Activated naive CD8-positive, alpha-beta T cell treated with anti-CD3 and anti-CD28 coated beads, Interleukin-2, amount 50 U/mL, for 24 hours (primary cell): ENCODE measurements around the gene BTBD9.

Experiments used
- ATAC-seq: fragments of 150-1000 bp; cut with Tn5 transposase; one replicate; pipeline ENCODE4 v1.10.0; 2021
- DNase-seq: peaks from one replicate; pipeline ENCODE4 v3.0.0; 2021
- H3K27ac Mint-ChIP-seq: one replicate; pipeline ENCODE4 v1.8.0; 2021; ENCODE audit warnings: mild to moderate bottlenecking, mixed read lengths
- H3K27me3 Mint-ChIP-seq: one replicate; pipeline ENCODE4 v1.8.0; 2021; ENCODE audit warnings: mixed read lengths
- H3K36me3 Mint-ChIP-seq: one replicate; pipeline ENCODE4 v1.8.0; 2021; ENCODE audit warnings: low read depth, mixed read lengths
- H3K4me1 Mint-ChIP-seq: one replicate; pipeline ENCODE4 v1.8.0; 2021; ENCODE audit warnings: mixed read lengths
- H3K4me3 Mint-ChIP-seq: one replicate; pipeline ENCODE4 v1.8.0; 2021; ENCODE audit warnings: mild to moderate bottlenecking, moderate library complexity, mixed read lengths
- H3K9me3 Mint-ChIP-seq: one replicate; pipeline ENCODE4 v1.8.0; 2021; ENCODE audit warnings: mixed read lengths

BTBD9 gene

DNA sequence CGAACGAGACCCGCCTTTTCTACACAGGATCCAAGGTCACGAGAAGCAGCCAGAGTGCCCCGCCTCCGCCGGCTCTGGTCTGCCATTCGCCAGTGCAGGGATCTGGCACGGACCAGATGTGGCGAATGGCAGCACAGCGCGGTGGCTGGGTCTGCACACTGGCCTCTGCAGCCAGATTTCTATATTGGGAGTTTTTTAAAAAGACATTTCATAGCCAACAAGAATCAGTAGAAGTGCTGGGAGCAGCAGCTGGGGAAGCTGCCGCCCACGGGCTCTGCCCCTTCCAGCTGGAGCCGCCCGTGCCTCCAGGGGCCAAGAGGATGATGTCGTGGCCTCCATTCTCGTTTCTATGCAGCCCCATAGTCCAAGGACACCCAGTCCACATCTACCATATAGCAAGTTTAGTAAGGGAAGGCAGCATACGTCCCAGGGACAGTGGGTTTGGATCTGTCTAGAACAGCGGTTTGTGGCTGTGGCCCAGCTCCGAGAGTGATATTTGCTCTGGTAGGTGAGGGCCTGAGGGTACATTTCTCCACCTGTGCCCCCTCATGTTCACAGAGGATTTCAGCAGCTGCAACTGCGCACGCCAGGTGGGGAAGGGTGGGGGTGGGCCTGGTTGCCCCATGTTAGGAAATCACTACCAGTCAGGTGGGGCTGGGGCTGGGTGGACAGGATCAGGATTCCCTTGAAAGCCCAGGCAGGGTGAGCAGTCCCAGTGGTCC, 486.5 kb downstream of the BTBD9 start:
- Mint-ChIP-seq H3K27ac (no peak overlapping the region), H3K27me3 (no peaks in the 10 kb centered on the region), H3K36me3 (peaks cover 16% of the 10 kb centered on the region), H3K9me3 (no peaks in the 10 kb centered on the region), H3K4me3 (no peak overlapping the region), H3K4me1 (no peaks in the 10 kb centered on the region)
- DNase-seq (no peak), ATAC-seq (no peak)

- Mint-ChIP-seq H3K9me3 (no peaks in the 10 kb centered on the region), H3K36me3 (peaks cover 14% of the 10 kb centered on the region), H3K4me1 (no peaks in the 10 kb centered on the region), H3K27me3 (no peaks in the 10 kb centered on the region), H3K4me3 (no peak overlapping the region), H3K27ac (no peak overlapping the region)
- no peak for DNase-seq
- no peak for ATAC-seq
Observed at GRCh38 chr6:38152620-38153019, 487.1 kb downstream of the BTBD9 start.

- Mint-ChIP-seq H3K36me3 (peaks cover 14% of the 10 kb centered on the region), H3K4me1 (no peaks in the 10 kb centered on the region)
Observed at GRCh38 chr6:38151580-38152500, 487.9 kb downstream of the BTBD9 start.

DNA sequence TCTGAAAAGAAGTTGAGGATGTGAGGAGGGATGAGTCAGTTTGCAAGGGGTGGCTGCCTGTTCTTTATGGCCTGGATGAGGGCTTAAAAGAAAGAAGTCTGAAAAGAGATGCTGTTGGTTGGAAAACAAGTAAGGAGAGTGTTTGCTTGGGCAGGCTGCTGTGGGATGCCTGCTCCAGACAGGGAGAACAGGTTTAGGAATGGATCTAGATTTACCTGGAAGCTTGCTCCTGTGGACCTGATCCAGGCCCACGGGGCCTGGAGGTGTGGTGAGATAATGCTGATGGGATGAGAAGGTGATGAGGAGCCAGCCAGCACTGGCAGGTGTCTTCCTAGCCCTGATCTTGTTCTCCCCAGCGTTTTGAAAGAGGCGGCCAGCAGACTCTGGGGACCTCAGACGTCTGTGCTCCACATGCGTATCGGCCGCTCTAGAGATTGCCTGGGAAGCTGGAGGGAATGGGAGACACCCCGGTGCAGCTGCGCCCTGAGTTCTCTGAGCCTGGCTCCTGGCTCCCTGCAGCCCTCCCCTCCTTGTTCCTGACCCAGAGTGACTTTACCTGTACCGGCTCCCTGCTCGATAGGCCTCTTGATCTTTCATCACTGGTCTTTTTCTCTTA, 488.9 kb downstream of the BTBD9 start:
- H3K36me3 Mint-ChIP-seq = peaks cover 12% of the 10 kb centered on the region
- no peak overlapping the region for H3K4me3 Mint-ChIP-seq

More at GRCh38 chr6:38151580-38152500, 487.9 kb downstream of the BTBD9 start:
- ATAC-seq (no peak), DNase-seq (no peak)
- Mint-ChIP-seq H3K9me3 (no peaks in the 10 kb centered on the region), H3K27me3 (no peaks in the 10 kb centered on the region), H3K27ac (no peak overlapping the region), H3K4me3 (no peak overlapping the region)

GRCh38 chr6:38150021-38150420, 489.7 kb downstream of the BTBD9 start:
- H3K36me3 Mint-ChIP-seq = peaks cover 11% of the 10 kb centered on the region
- no peaks in the 10 kb centered on the region for H3K9me3 Mint-ChIP-seq
- H3K4me1 Mint-ChIP-seq = peaks cover 2% of the 10 kb centered on the region
- H3K27me3 Mint-ChIP-seq = no peaks in the 10 kb centered on the region
- ATAC-seq (no peak), DNase-seq (no peak)
- no peak overlapping the region for H3K4me3 Mint-ChIP-seq
- no peak overlapping the region for H3K27ac Mint-ChIP-seq

More for the DNA sequence above, 488.9 kb downstream of the BTBD9 start:
- ATAC-seq (no peak), DNase-seq (no peak)
- Mint-ChIP-seq H3K9me3 (no peaks in the 10 kb centered on the region), H3K27me3 (no peaks in the 10 kb centered on the region), H3K4me1 (peaks cover 2% of the 10 kb centered on the region), H3K27ac (no peak overlapping the region)

GRCh38 chr6:38149531-38149930, 490.2 kb downstream of the BTBD9 start:
- DNase-seq = no peak
- Mint-ChIP-seq H3K4me1 (peaks cover 2% of the 10 kb centered on the region), H3K36me3 (peaks cover 9% of the 10 kb centered on the region), H3K27me3 (no peaks in the 10 kb centered on the region), H3K27ac (peak overlapping the region; percentile 19), H3K4me3 (no peak overlapping the region), H3K9me3 (no peaks in the 10 kb centered on the region)
- ATAC-seq = no peak

DNA sequence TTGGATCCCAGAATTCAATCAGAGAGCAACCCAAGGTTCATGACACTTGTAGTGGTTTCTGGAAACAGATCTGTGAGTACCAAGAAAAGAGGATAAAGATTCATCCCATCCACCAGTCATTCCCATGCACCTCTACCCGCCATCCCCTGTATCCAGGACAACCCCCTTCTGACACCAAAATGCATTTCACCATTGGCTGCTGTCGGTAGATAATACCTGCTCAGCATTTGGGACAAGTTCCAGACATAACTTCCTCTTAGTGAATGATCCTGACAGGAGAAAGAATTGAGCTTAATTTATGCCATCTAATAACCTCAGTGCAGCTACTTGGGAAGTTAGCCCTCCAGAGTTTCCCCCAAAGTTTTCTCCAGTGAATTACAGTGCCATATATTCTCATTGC, 491.1 kb downstream of the BTBD9 start:
- H3K36me3 Mint-ChIP-seq = peaks cover 9% of the 10 kb centered on the region
- H3K9me3 Mint-ChIP-seq = no peaks in the 10 kb centered on the region
- no peak overlapping the region for H3K4me3 Mint-ChIP-seq
- DNase-seq = no peak
- no peak for ATAC-seq
- H3K27ac Mint-ChIP-seq = no peak overlapping the region
- H3K4me1 Mint-ChIP-seq = peaks cover 2% of the 10 kb centered on the region
- no peaks in the 10 kb centered on the region for H3K27me3 Mint-ChIP-seq

DNA sequence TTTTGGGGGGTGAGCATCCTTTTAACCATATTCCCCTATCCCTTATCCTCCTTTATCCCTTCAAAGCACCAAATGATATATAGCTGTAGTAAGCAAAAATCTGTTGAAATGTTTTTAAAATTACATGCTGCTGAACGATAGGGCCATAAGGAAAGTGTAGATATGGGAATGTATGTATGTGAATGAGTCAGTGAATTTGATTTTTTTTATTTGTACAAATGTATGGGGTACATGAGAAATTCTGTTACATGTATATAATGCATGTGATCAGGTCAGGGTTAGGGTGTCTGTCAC, 493.0 kb downstream of the BTBD9 start:
- ATAC-seq = no peak

DNA sequence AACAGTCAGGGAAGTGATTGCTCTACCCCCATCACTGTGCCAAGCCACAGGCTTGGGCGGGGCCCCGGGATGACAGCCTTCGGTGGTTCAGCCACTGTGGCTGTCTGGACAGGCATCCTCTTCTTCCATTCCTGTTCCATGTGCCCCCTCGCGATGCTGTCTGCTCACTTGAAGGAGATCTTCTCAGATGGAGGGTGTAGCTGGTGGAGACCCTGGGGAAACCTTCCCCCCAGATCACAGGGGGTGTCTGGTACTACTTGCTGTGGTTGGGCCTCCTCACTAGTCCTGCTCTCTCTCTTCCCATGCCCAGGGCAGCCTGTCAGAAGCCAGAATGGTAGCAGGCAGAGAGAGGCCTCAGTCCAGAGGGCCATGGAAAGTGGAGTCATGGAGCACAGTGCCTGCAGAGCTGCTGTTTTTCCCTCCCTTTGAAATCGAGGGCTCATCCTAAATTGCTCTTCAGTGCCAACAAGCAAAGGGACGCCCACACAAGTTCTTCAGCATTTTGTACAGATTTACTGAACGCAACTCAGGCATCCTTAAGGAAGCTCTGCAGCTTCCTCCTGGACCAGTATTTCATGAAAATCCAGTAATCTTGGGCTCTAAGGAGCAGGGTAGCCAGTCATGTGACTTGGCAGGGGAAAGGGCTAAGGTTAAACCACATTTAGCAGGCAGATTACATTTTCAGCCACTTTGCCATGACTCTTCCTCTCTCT, 493.6 kb downstream of the BTBD9 start:
- ATAC-seq (no peak), DNase-seq (no peak)
- Mint-ChIP-seq H3K36me3 (peaks cover 7% of the 10 kb centered on the region), H3K4me3 (no peak overlapping the region), H3K27me3 (no peaks in the 10 kb centered on the region), H3K27ac (no peak overlapping the region), H3K9me3 (no peaks in the 10 kb centered on the region), H3K4me1 (peaks cover 4% of the 10 kb centered on the region)

More for the DNA sequence above, 493.0 kb downstream of the BTBD9 start:
- Mint-ChIP-seq H3K36me3 (peaks cover 3% of the 10 kb centered on the region), H3K4me3 (no peak overlapping the region), H3K27ac (no peak overlapping the region), H3K9me3 (no peaks in the 10 kb centered on the region), H3K27me3 (no peaks in the 10 kb centered on the region), H3K4me1 (peaks cover 4% of the 10 kb centered on the region)
- no peak for DNase-seq

- Mint-ChIP-seq H3K4me1 (peaks cover 6% of the 10 kb centered on the region), H3K36me3 (peaks cover 8% of the 10 kb centered on the region), H3K4me3 (no peak overlapping the region), H3K9me3 (no peaks in the 10 kb centered on the region), H3K27ac (no peak overlapping the region), H3K27me3 (no peaks in the 10 kb centered on the region)
- DNase-seq (no peak), ATAC-seq (no peak)
Observed at GRCh38 chr6:38144365-38144945, 495.3 kb downstream of the BTBD9 start.

- Mint-ChIP-seq H3K9me3 (no peaks in the 10 kb centered on the region), H3K27ac (no peak overlapping the region), H3K36me3 (peaks cover 10% of the 10 kb centered on the region), H3K27me3 (no peaks in the 10 kb centered on the region), H3K4me3 (no peak overlapping the region), H3K4me1 (peaks cover 9% of the 10 kb centered on the region)
- DNase-seq (no peak), ATAC-seq (no peak)
Observed at GRCh38 chr6:38143191-38144150, 496.3 kb downstream of the BTBD9 start.

DNA sequence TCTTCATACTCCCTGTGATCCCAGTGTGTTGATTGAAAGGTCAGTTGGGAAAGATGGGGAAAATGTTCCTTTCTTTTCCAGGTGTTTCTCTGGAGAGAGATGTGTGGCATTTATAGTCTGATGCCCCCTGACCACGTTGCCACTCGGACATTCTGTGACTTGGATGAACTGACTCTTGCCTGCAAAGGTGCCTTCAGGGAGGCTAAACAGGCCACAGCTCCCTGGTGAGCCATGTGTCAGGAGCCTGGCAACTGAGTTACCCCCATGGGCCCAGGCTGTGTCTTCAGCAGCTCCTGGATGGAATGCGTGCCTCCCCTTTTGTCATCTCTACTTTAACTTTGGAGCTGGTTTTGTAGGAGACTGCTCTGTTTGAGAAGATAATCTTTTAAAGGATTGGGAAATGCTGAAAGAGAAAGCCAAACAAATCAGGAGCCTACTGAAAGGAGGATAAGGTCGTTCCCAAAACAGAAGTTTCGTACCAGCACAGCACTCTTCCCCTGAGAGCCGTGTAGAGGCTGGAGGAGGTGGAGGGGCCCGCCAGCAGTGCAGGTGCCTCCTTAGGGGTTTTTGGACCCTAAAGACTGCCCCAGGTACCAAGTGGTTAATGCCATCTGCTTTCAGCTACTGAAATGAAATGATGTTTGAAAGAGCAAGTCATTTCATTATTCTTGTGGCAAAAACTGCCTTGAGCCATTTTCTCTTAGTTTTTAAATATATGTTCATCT, 497.4 kb downstream of the BTBD9 start:
- no peak for ATAC-seq
- no peak overlapping the region for H3K4me3 Mint-ChIP-seq
- H3K4me1 Mint-ChIP-seq = peaks cover 9% of the 10 kb centered on the region
- H3K36me3 Mint-ChIP-seq = peaks cover 12% of the 10 kb centered on the region
- no peak for DNase-seq
- no peaks in the 10 kb centered on the region for H3K27me3 Mint-ChIP-seq
- H3K27ac Mint-ChIP-seq = no peak overlapping the region
- no peaks in the 10 kb centered on the region for H3K9me3 Mint-ChIP-seq

DNA sequence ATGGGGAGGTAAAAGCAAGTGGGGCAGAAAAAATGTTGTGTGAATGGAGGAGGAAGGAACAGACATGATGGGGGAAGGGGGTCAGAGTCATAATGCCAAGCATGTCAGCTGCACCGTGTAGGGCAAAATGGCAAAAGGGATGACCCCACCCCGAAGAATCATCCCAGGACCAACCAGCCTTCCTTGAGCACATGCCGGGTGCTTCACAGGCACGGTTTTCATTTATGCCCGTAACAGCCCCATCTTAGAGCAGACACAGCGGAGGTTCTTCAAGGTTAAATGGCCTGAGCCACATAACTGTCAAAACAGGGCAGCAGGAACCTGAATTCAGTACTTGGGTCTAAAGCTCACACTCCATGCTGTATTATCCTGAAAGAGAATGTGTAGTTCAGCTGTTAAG, 498.0 kb downstream of the BTBD9 start:
- H3K27ac Mint-ChIP-seq = no peak overlapping the region
- no peak for DNase-seq
- no peaks in the 10 kb centered on the region for H3K27me3 Mint-ChIP-seq
- peaks cover 12% of the 10 kb centered on the region for H3K4me1 Mint-ChIP-seq
- no peak overlapping the region for H3K4me3 Mint-ChIP-seq
- ATAC-seq = no peak
- H3K9me3 Mint-ChIP-seq = no peaks in the 10 kb centered on the region
- peaks cover 12% of the 10 kb centered on the region for H3K36me3 Mint-ChIP-seq
